Globus pallidus (tissue), 1 donor: ENCODE measurements around the gene SELENOT.
"Not testable (repeated sequence)": the region's sequence is repeated elsewhere in the genome, so short reads cannot be mapped to it uniquely, and the experiment has no call there.

Experiments used
- DNase-seq: peaks from one replicate; pipeline ENCODE4 v3.0.0-alpha.2; 2015; ENCODE audit warnings: low spot score

The SELENOT gene

DNA sequence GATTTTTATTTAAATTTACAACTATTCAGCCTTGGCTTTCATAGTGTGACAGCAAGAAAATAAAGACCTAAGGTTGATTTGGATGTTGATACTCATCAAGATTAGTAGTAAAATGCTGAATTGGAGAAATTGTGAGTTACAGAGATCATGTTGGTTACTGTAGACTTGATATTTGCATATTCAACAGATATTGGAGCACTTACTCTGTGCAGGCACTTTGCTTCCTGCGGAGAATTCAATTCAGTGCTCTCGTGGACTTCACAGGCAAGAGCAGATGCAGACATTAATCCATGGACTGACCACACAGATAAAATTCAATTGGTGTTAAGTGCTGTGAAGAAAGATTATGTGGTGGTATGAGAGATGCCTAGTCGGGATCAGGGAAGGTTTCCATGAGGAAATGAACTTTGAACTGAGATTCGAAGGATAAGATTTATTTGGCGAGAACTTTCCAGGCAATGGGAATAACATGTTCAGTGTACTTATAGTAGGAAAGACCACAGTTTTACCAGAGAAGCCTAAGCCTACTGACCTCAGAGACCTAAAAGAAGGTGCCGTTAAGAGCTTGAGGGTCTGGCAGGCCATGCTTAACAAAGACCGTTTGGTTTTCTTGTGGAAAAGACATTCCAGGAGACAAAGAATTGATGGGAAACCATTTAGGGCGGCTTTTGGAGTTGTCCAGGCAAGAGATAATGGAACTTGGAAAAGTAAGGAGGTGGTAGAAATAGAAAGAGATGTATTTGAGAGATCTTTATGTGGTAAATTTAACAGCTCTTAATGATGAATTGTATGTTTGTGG lies 4.3 kb downstream of the SELENOT start:
- DNase-seq, result no peak

DNA sequence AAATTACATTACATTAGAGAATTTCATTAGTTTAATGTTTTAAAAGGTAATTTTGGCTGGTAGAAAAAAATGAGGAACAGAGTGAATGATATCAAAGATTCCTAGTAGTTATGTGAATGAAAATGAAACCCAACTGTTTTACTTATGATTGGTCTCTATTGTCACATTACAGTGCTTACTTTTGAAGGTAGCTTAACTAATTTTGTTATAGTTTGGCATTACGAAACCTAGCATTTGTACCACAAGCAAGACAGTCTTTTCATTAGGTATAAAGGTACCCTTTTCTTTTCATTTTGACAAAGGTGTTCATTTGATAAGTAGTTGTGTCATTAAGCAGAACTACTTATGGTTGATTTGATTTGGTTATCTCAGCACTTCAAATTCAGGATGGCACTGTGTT lies 6.9 kb downstream of the SELENOT start:
- DNase-seq, result no peak

DNA sequence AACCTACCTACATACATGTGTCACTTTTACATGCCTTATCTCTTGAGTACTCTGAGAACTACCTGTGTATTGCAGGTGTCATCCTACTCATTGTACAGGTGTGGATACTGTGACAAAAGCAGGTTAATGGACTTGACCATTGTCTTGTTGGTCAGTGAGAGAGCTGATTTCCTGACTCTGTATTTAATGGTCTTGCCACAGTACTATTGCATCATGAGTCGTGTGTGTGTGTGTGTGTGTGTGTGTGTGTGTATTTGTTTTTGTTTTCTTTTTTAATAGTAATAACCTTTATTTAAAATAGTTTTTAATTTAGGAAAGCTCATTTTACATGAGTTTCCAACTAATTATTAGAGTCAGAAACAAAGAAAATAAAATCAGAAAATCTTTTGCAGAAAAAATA lies 7.7 kb downstream of the SELENOT start:
- DNase-seq, result no peak

DNA sequence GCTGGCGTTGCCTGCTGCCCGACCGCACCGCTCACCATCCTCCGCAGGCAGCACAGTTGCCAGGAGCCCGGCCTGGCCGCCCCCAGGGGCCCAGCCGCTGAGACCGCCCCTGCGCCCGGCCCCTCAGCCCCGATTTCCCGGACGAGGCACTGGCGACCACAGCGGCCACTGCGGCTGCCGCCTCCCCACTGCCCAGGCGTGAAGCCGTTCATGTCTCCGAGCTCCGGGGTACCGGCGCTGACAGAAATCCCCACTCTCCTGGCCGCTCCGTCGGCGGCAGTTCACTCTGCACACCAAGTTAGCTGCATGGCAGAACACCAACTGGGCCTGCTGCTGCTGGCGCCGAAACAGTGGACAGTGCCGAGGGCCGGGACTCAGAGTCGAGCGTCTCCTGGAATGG lies 8.5 kb downstream of the SELENOT start:
- DNase-seq, result no peak

DNA sequence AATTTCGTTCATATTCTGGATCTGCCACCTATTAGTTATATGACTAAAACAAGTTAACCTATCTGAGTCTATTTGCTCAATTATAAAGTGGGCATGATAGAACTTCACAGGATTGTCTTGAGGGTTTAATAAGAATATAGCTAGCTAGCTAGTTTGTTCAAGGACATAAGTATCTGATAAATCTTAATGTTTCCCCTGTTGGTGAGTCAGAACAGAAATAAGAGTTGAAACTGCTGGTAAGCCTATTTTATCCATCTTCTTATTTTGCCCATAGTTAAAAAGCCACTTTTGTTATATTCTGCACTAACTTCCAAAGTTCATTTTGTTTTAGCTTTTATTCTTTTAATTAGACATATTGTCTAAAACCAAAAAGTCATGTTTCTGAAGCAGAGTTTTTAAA lies 9.4 kb downstream of the SELENOT start:
- DNase-seq, result no peak

DNA sequence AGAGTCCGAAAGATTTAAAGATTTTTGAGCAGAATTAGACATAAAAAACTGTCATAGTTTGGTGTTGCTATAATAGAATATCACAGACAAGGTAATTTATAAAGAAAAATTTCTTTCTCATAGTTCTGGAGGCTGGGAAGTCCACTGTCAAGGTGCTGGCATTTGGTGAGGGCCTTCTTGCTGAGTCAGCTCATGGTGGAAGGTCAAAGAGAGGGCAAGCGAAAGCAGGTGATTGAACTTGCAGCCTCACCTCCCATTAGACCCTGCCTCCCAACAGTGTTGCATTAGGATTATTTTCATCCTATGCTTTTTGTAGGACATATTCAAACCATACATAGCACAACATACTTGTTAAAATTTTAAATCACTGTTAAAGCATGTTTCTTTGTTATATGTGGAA lies 9.9 kb downstream of the SELENOT start:
- no peak for DNase-seq

DNA sequence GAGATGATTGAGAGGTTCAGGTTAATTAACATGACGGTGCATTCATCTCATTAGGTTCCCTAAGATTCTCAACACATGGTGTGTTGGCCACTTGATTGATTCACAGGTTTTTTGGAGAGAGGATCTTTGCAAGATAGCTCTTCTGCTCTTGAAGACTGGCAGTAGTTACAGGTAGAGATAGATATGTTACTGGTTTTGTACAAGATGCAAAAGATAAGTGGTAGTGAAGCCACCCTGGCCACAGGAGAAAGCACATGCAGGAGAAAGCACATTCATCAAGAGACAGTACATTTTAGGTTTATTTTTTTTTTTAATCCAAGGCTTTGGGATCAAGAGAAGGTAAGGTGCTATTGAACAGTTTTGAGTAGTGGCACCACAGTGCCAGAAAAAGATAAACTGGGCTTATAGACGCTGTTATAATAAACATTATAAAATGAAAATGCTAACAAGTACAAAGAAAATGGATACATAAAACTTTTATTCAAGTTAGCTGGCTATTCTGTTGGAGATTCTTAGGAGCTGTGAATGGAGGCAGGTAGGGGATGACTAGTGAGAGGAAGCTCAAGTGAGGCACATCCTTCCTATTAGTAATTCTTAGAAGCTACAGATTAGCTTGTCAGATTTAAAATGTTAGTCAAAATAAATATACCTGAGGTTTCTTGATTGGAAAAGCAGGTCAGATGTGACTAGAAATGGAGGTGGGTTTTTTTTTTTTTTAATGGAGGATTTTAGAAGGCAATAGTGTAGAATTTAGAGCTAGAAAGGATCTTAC lies 10.8 kb downstream of the SELENOT start:
- DNase-seq, result no peak

DNA sequence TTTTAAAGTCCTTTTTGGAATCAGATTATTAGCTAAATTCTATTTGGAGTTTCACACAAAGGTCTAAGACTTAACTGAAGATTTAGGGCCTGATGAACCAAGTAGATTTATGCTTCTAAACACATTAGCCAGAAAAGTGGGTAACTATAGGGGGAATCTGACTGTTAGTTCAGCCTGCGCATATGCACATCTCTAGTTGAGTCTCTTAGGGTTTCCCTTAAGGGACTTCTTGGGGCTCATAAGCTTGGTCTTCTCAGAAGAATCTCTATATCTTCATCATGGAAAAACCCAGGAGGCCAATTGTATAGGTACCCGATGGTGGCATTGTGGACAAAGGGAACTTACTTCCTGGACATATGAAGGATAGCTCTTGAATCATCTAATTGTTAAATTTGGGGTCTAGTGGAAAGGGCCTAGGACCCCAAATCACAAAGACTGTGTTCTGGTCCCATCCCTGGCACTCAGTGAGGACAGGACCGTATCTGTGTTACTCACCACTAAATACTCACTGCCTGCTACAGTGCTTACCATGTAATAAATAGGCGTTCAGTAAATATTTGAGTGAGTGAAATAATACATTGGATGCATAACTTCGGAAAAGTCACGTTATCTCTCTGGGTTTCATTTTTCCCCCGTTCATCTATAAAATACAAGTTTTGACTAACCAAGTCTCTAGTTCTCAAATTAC lies 17.0 kb downstream of the SELENOT start:
- no peak for DNase-seq

DNA sequence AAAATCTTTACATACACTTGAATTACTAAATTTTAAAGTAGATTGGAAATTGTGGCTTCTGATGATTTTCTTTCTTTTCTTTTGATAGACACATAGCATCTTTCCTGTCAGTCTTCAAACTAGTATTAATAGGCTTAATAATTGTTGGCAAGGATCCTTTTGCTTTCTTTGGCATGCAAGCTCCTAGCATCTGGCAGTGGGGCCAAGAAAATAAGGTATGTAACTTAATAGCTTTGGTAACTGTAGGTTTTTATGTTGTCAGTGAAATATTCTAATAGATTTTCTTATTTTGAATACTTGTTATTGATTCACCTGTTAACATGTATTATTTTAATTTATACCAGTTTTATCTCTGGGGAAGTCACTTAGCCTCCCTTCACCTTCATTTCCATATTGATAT lies 19.8 kb downstream of the SELENOT start:
- DNase-seq, result not testable (repeated sequence)

DNA sequence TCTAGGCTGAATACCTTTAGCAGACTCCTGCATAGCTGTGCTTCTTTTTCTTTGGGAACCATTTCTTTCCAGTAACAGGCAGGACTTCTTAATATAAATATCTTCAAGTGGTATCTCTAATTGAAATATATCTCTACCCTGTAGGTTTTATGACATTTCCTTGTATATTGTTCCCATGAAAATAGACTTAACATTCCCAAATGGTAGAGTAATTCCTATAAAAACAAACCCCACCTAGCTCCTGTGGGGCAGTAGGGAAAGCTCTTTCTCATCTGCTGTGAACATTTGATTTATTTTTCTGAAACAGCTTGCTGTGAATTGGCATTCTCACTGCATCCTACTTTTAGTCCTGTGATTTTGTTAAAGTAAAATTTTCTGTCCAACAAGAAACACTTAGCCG lies 20.8 kb downstream of the SELENOT start:
- DNase-seq, result no peak

DNA sequence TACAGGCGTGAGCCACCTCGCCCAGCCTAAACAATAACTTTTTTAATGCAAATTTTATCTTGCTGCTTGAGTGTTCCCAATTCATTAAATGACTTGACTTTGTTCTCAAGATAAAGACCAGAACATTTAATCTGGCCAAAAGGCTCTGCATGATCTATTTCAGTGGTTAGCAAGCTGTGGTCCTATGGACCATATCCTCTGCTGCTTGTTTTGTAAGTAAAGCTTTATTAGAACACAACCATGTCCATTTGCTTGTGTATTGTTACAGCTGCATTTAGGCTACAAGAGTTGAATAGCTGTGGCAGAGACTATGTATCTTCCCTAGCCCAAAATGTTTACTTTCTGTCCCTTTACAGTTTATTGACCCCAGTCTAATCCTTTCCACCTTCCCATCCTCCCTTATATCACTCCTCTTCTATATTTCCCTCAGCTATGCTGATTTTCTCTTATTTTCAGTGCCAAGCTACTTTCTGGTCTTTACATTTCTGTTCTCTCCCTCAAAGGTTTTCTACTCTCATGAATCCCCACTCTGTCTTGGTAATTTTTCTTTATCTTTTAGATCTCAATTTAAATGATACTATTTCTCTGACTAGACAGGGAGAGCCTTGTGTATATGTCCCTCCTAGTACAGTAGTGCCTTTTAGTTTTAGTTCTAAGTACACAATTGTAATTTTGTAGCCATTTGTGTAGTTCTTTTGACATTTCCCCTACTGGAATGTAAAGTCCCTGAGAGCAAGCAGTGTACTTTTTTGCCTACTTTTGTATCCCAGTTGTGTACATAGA lies 23.2 kb downstream of the SELENOT start:
- DNase-seq, result no peak

DNA sequence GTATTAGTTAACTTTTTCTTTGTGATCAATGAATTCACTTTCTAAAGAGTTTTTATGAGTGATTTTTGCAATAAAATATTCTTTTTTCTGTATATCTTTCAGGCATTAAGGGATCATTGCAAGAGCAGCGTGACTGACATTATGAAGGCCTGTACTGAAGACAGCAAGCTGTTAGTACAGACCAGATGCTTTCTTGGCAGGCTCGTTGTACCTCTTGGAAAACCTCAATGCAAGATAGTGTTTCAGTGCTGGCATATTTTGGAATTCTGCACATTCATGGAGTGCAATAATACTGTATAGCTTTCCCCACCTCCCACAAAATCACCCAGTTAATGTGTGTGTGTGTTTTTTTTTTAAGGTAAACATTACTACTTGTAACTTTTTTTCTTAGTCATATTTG lies 24.4 kb downstream of the SELENOT start:
- DNase-seq, result no peak

DNA sequence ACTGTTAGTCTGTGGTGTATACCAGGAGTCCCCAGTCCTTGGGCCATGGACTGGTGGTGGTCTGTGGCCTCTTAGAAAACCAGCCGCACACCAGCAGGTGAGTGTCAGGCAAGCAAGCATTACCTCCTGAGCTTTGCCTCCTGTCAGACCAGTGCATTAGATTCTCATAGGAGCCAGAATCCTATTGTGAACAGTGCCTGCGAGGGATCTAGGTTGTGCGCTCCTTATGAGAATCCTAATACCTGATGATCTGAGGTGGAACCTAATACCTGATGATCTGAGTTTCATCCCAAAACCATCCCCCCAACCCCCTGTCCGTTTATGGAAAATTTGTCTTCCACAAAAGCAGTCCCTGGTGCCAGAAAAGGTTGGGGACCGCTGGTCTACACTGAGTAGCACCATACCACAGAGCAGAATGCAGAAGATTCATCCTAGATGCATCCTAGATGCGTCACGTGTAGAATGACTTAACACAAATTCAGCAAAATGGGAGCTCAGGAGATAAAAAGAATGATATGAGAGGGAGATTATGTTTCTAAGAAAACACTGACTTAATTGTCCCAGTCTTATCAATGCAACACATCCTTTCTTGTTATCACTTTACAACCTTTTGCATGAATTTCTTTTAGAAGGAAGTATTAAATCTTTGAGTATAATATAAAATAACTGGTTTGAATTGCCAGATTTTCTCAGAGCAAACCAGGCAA lies 28.5 kb downstream of the SELENOT start:
- no peak for DNase-seq

DNA sequence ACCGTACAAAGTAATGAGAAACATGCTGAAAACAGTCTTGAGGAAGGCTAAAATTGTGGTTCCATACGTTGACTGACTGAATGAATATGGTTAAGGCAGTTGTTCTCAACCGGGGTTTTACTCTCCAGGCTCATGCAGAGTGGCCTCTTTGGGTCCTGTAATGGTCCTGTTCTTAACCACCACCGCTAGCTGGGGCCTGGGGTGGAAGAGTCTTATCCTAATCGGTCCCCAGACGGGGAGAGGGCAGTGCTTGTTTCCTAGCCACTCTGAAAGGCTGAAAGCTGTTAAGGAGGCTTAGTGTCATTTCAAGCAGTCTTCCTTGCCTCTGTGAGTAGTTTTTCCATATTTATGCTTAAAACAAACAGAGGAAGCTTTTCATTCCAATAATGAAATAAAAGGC lies 32.0 kb downstream of the SELENOT start:
- DNase-seq, result no peak

DNA sequence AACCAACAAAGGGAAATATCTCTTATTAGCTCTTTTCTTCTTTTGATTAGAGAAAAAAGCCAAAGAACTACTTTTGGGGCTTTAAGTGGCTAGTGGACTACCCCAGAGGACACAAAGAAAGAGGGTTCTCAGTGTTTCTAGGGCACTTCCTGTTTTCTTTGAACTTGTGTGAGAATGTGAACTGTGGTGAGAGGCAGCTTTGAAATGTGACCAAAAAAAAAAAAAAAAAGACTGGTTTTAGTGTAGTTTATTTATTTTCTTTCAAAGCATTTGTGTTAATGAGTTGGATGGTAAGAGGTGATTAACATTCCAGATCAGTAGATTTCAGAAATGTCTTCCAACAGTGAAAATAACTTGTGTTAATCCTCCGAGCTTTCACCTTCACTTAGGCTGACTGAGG lies 32.4 kb downstream of the SELENOT start:
- peak; percentile 2 for DNase-seq

DNA sequence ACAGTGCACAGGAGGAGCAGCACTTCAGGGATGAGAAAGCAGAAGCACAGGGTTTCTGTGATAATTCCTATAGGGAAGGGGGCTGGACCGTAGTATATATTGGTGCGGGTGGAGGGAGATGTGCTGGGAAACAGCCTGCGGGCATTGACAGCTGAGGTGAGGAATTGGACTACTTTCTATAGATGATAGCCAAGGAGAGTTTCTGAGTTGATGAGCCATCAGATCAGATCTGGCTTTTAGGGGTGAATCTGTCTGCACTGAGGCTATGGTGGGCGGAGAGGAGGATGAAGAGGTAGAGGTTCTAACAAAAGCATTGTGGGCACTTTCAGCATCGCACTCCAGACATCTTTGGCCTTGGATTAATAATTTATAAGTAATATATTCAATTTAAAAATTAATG lies 33.1 kb downstream of the SELENOT start:
- no peak for DNase-seq

DNA sequence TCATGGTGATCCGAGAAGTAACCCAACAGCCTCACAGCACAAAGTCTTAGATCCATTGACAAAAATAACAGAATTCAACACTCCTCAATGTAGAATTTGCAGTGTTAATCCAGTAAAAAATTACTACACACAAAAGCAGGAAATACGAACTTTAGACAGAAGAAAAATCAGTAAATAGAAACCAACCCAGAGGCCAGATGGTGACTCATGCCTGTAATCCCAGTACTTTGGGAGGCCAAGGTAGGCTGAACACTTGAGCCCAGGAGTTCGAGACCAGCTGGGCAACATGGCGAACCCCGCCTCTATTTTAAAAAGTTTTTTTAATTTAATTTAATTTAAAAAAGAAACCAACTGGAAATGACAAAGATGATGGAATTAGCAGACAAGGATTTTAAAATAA lies 36.1 kb downstream of the SELENOT start:
- DNase-seq, result no peak

DNA sequence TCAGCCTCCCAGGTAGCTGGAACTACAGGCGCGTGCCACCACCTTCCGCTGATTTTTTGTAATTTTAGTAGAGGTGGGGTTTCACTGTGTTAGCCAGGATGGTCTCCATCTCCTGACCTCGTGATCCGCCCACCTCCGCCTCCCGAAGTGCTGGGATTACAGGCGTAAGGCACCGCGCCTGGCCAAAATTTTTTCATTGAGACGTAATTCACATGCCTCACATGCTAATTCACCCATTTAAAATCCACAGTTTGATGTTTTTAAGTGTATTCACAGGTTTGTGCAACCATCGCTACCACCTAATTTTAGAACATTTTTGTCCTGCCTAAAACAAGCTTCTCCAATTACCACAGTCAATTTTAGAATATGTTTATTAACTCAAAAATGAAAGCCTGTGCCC lies 37.1 kb downstream of the SELENOT start:
- no peak for DNase-seq

DNA sequence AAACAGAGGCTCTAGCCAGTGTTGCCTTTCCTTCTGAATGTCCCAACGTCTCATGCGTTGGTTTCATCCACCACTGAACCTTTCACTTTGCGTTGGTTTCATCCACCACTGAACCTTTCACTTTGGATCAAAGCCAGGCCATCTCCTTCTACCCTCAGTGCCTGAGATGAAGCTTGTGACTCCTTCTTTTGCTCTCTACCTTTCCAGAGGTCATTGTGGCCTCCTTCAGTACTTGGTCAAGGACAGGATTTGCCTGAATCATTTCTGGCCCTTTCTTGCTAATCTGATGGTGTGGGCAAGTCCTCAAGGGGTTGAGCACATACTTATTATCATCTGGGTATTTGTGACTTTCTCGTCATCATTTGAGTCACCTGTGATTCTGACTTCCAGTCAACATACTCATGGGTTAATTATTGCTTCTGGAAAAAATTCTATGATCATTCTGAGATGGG lies 50.0 kb downstream of the SELENOT start:
- DNase-seq, result no peak

DNA sequence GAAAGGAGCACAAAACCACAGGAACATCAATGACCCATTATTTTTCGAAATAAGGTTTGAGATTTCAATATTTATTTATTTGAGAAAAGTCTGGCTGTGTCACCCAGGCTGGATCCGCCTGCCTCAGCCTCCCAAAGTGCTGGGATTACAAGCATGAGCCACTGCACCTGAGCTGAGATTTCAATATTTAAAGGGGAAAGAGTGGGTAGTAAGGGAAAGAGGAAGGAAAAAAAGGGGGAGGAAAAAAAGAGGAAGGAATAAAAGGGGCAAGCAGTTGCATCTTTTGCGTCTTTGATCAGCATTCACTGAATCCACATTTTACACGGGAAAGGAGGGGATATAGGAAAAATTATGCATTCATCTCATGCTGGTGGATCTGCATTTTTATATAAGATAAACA lies 53.2 kb downstream of the SELENOT start:
- DNase-seq, result no peak

DNA sequence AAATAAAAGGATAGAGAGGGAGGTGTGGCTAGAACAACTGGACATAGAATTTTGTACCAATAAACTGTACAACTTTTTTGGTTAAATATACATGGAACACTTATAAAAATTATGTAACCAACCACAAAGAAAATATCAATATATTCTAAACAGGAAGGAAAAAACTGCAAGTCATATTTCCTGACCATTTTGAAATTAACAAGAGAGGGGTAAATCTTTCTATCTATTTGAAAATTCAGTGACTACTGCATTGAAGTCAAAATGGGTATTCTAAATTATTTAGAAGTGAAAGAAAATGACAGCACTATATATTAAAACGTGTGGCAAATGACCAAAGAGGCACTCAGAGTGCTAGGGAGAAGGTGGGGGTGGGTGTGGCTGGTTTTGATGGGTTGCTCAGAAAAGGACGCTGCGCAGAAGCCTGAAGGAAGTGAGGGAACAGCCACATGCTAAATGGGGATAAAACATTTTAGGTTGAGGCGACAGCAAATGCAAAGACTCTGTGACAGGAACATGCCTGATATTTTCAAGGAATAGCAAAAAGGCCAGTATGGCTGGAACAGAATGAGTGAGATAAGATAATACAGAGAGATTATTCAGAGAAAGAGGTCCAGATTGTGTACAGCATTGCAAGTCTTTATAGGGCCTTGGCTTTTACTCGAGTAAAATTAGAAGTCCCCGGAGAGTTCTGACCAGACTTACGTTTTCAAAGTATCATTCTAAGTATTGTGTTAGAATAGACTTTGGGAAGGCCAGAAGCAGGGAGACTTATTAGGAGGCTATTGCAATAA lies 59.5 kb downstream of the SELENOT start:
- no peak for DNase-seq
